ENCODE measurements around the gene OR4C5.
"Not testable (repeated sequence)": the region's sequence is repeated elsewhere in the genome, so short reads cannot be mapped to it uniquely, and the experiment has no call there.

Gene OR4C5
- total RNA-seq, result 0 reads per million in 3 experiments

GRCh38 chr11:48366365-48366764 lies at the start of gene OR4C5:
Gene OR4C5, minus strand, starts transcription at chr11:48366465. Its CDS starts 0 bp downstream, at chr11:48366465.
- no peak for DNase-seq

GRCh38 chr11:48384670-48385069 lies 18.4 kb upstream of the OR4C5 start:
- DNase-seq, result no peak

DNA sequence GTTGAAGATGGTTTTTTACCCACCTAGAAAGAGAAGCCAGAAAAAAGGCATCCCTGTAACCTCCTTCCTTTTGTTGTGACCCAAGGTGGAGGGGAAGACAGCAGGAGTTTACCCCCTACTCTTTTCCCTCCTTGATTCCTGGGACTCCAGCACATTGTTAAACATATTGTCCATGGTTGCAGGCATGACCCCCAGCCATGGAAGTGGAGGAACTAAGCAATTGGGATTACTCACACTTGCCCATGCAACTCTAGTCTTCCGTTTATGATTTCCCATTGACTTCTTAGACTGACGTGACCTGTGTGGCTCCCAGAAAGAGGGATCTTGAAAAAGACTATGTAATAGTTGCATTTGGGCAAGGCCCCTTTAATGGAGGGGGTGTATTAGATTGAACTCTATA lies 17.9 kb upstream of the OR4C5 start:
- DNase-seq, result not testable (repeated sequence)

GRCh38 chr11:48361289-48361688 lies 5.0 kb downstream of the OR4C5 start:
- not testable (repeated sequence) for DNase-seq

DNA sequence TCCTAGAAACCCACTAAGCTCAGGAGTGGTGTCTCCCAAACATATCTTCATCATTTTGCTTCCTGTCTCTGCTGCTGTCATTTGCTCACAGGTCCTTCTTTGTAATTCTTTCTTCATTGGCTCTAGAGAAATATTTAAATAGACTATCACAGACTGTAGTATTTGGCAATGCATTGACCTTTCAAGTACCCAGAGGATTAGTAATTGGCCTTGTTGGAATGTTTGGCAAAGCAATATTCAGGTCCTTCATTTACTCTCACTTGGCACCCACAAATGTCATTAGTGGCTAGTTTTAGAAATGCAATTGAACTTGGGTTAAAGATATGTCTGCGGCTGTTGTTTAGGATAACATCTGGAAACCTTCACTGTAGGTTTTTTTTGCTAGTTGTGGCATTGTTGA lies 11.6 kb downstream of the OR4C5 start:
- no peak for DNase-seq

DNA sequence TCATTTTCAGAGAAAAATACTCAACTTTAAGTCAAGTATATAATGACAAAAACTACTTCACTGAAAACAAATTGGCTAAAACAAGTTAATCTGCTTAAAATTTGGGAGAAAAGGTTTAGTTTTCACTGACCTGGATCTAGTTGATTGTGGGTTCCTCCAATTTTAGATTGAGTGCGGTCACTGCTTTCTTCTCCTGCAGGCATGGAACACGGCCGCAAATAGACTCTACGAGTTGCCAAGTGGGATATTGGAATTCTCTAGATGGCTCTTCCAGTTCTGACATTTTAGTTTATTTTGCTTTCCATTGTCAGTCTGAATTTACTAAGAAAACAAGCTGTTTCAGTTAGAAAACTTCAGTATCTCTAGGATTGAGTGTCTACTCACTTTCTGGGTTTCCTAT lies 12.3 kb downstream of the OR4C5 start:
- DNase-seq, result no peak

GRCh38 chr11:48346286-48346685 lies 20.0 kb downstream of the OR4C5 start:
- DNase-seq, result peak; percentile 25

GRCh38 chr11:48342505-48342904 lies 23.8 kb downstream of the OR4C5 start:
- not testable (repeated sequence) for DNase-seq

DNA sequence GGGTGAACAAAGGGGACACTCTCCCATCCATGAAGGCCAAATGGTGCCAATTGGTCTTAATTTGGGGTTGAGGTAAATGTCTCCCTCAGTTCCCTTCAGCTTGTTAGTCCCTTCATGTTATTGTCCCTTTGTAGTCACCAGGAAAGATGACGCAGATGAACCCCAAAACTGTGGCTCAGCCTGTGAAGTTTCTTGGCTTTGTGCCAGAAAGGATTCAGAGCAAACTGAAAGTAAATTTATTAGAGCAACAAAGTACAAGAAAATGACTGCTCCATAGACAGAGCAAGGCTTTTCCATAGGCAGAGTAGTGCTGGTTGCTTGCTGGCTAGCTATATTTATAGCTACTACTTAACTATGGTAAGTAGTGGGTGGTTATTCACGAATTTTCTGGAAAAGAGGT lies 24.8 kb downstream of the OR4C5 start:
- DNase-seq, result peak; percentile 37

- not testable (repeated sequence) for DNase-seq
These were observed 41.6 kb downstream of the OR4C5 start, which contains the start of gene OR4C3 for GRCh38 chr11:48324620-48325019. Gene OR4C3, plus strand, starts transcription at chr11:48324920. Its CDS starts 102 bp downstream, at chr11:48325022.

- not testable (repeated sequence) for DNase-seq
These were observed 46.5 kb downstream of the OR4C5 start for GRCh38 chr11:48319813-48320212.

Data from central memory CD4-positive, alpha-beta T cell (primary cell).